ENCODE data around the gene HMG20A.

The HMG20A gene

GRCh38 chr15:77493324-77493907, 72.7 kb downstream of the HMG20A start:
- no peaks in the 10 kb centered on the region for H3K9me3 ChIP-seq (ENCODE audit: control insufficient read depth, insufficient read depth, low read length)
- no peak overlapping the region for H3K4me3 ChIP-seq (ENCODE audit: low read depth, low read length)
- no peaks in the 10 kb centered on the region for H3K36me3 ChIP-seq (ENCODE audit: control insufficient read depth, insufficient read depth, low read length)
- no peak overlapping the region for H3K27ac ChIP-seq (ENCODE audit: low read depth, low read length)
- no peak overlapping the region for H3K9ac ChIP-seq (ENCODE audit: low read depth, low read length)
- no peaks in the 10 kb centered on the region for H3K27me3 ChIP-seq (ENCODE audit: control insufficient read depth, insufficient read depth, low read length)
- H3K4me1 ChIP-seq (ENCODE audit: control insufficient read depth, insufficient read depth, low read length): peaks cover 30% of the 10 kb centered on the region

- Histone ChIP-seq H3K27ac (ENCODE audit: low read depth, low read length) (no peak overlapping the region), H3K36me3 (ENCODE audit: control insufficient read depth, insufficient read depth, low read length) (no peaks in the 10 kb centered on the region), H3K27me3 (ENCODE audit: control insufficient read depth, insufficient read depth, low read length) (no peaks in the 10 kb centered on the region), H3K4me1 (ENCODE audit: control insufficient read depth, insufficient read depth, low read length) (peaks cover 38% of the 10 kb centered on the region), H3K9me3 (ENCODE audit: control insufficient read depth, insufficient read depth, low read length) (no peaks in the 10 kb centered on the region), H3K9ac (ENCODE audit: low read depth, low read length) (no peak overlapping the region), H3K4me3 (ENCODE audit: low read depth, low read length) (no peak overlapping the region)
Observed at GRCh38 chr15:77494073-77494867, 73.6 kb downstream of the HMG20A start.

GRCh38 chr15:77494964-77495363, 74.3 kb downstream of the HMG20A start:
- no peak overlapping the region for H3K9ac ChIP-seq (ENCODE audit: low read depth, low read length)
- no peaks in the 10 kb centered on the region for H3K9me3 ChIP-seq (ENCODE audit: control insufficient read depth, insufficient read depth, low read length)
- H3K27ac ChIP-seq (ENCODE audit: low read depth, low read length): no peak overlapping the region
- no peaks in the 10 kb centered on the region for H3K27me3 ChIP-seq (ENCODE audit: control insufficient read depth, insufficient read depth, low read length)
- H3K4me1 ChIP-seq (ENCODE audit: control insufficient read depth, insufficient read depth, low read length): peaks cover 41% of the 10 kb centered on the region
- no peak overlapping the region for H3K4me3 ChIP-seq (ENCODE audit: low read depth, low read length)
- H3K36me3 ChIP-seq (ENCODE audit: control insufficient read depth, insufficient read depth, low read length): no peaks in the 10 kb centered on the region

GRCh38 chr15:77495838-77496596, 75.3 kb downstream of the HMG20A start:
- no peak overlapping the region for H3K27ac ChIP-seq (ENCODE audit: low read depth, low read length)
- H3K4me1 ChIP-seq (ENCODE audit: control insufficient read depth, insufficient read depth, low read length): peaks cover 41% of the 10 kb centered on the region
- no peaks in the 10 kb centered on the region for H3K36me3 ChIP-seq (ENCODE audit: control insufficient read depth, insufficient read depth, low read length)
- H3K9me3 ChIP-seq (ENCODE audit: control insufficient read depth, insufficient read depth, low read length): no peaks in the 10 kb centered on the region
- no peak overlapping the region for H3K9ac ChIP-seq (ENCODE audit: low read depth, low read length)
- no peaks in the 10 kb centered on the region for H3K27me3 ChIP-seq (ENCODE audit: control insufficient read depth, insufficient read depth, low read length)
- H3K4me3 ChIP-seq (ENCODE audit: low read depth, low read length): no peak overlapping the region

GRCh38 chr15:77496715-77497109, 76.0 kb downstream of the HMG20A start:
- peaks cover 41% of the 10 kb centered on the region for H3K4me1 ChIP-seq (ENCODE audit: control insufficient read depth, insufficient read depth, low read length)
- no peaks in the 10 kb centered on the region for H3K36me3 ChIP-seq (ENCODE audit: control insufficient read depth, insufficient read depth, low read length)
- H3K4me3 ChIP-seq (ENCODE audit: low read depth, low read length): no peak overlapping the region
- no peak overlapping the region for H3K9ac ChIP-seq (ENCODE audit: low read depth, low read length)
- peak overlapping the region; percentile 70 for H3K27ac ChIP-seq (ENCODE audit: low read depth, low read length)
- H3K9me3 ChIP-seq (ENCODE audit: control insufficient read depth, insufficient read depth, low read length): no peaks in the 10 kb centered on the region
- H3K27me3 ChIP-seq (ENCODE audit: control insufficient read depth, insufficient read depth, low read length): no peaks in the 10 kb centered on the region

GRCh38 chr15:77497110-77497737, 76.5 kb downstream of the HMG20A start:
- Histone ChIP-seq H3K9ac (ENCODE audit: low read depth, low read length) (no peak overlapping the region), H3K4me1 (ENCODE audit: control insufficient read depth, insufficient read depth, low read length) (peaks cover 41% of the 10 kb centered on the region), H3K27me3 (ENCODE audit: control insufficient read depth, insufficient read depth, low read length) (no peaks in the 10 kb centered on the region), H3K27ac (ENCODE audit: low read depth, low read length) (peak overlapping the region; percentile 70), H3K9me3 (ENCODE audit: control insufficient read depth, insufficient read depth, low read length) (no peaks in the 10 kb centered on the region), H3K36me3 (ENCODE audit: control insufficient read depth, insufficient read depth, low read length) (no peaks in the 10 kb centered on the region), H3K4me3 (ENCODE audit: low read depth, low read length) (no peak overlapping the region)

GRCh38 chr15:77497942-77498361, 77.3 kb downstream of the HMG20A start:
- H3K27ac ChIP-seq (ENCODE audit: low read depth, low read length): no peak overlapping the region
- no peak overlapping the region for H3K4me3 ChIP-seq (ENCODE audit: low read depth, low read length)
- H3K36me3 ChIP-seq (ENCODE audit: control insufficient read depth, insufficient read depth, low read length): no peaks in the 10 kb centered on the region
- H3K9me3 ChIP-seq (ENCODE audit: control insufficient read depth, insufficient read depth, low read length): no peaks in the 10 kb centered on the region
- no peaks in the 10 kb centered on the region for H3K27me3 ChIP-seq (ENCODE audit: control insufficient read depth, insufficient read depth, low read length)
- H3K9ac ChIP-seq (ENCODE audit: low read depth, low read length): no peak overlapping the region
- H3K4me1 ChIP-seq (ENCODE audit: control insufficient read depth, insufficient read depth, low read length): peaks cover 44% of the 10 kb centered on the region

GRCh38 chr15:77499087-77499760, 78.5 kb downstream of the HMG20A start:
- no peak overlapping the region for H3K27ac ChIP-seq (ENCODE audit: low read depth, low read length)
- no peak overlapping the region for H3K9ac ChIP-seq (ENCODE audit: low read depth, low read length)
- H3K27me3 ChIP-seq (ENCODE audit: control insufficient read depth, insufficient read depth, low read length): no peaks in the 10 kb centered on the region
- no peaks in the 10 kb centered on the region for H3K9me3 ChIP-seq (ENCODE audit: control insufficient read depth, insufficient read depth, low read length)
- no peak overlapping the region for H3K4me3 ChIP-seq (ENCODE audit: low read depth, low read length)
- peaks cover 52% of the 10 kb centered on the region for H3K4me1 ChIP-seq (ENCODE audit: control insufficient read depth, insufficient read depth, low read length)
- H3K36me3 ChIP-seq (ENCODE audit: control insufficient read depth, insufficient read depth, low read length): no peaks in the 10 kb centered on the region

- Histone ChIP-seq H3K4me1 (ENCODE audit: control insufficient read depth, insufficient read depth, low read length) (peaks cover 46% of the 10 kb centered on the region), H3K27ac (ENCODE audit: low read depth, low read length) (no peak overlapping the region), H3K4me3 (ENCODE audit: low read depth, low read length) (no peak overlapping the region), H3K9me3 (ENCODE audit: control insufficient read depth, insufficient read depth, low read length) (no peaks in the 10 kb centered on the region), H3K27me3 (ENCODE audit: control insufficient read depth, insufficient read depth, low read length) (no peaks in the 10 kb centered on the region), H3K9ac (ENCODE audit: low read depth, low read length) (no peak overlapping the region), H3K36me3 (ENCODE audit: control insufficient read depth, insufficient read depth, low read length) (no peaks in the 10 kb centered on the region)
Observed at GRCh38 chr15:77500989-77501388, 80.3 kb downstream of the HMG20A start.

GRCh38 chr15:77502379-77503095, 81.8 kb downstream of the HMG20A start:
- Histone ChIP-seq H3K4me3 (ENCODE audit: low read depth, low read length) (no peak overlapping the region), H3K4me1 (ENCODE audit: control insufficient read depth, insufficient read depth, low read length) (peaks cover 31% of the 10 kb centered on the region), H3K9me3 (ENCODE audit: control insufficient read depth, insufficient read depth, low read length) (no peaks in the 10 kb centered on the region), H3K9ac (ENCODE audit: low read depth, low read length) (no peak overlapping the region), H3K27me3 (ENCODE audit: control insufficient read depth, insufficient read depth, low read length) (no peaks in the 10 kb centered on the region), H3K36me3 (ENCODE audit: control insufficient read depth, insufficient read depth, low read length) (no peaks in the 10 kb centered on the region), H3K27ac (ENCODE audit: low read depth, low read length) (no peak overlapping the region)
